GM23338 (cell line): ENCODE results near the gene EYA2.

Experiments used
- CREB1 ChIP-seq: fragments of 250-450 bp; sonication (Bioruptor Pico); IDR thresholded peaks from 2 replicates; pipeline ENCODE4 v1.5.0; 2020; ENCODE audit warnings: low read depth, mild to moderate bottlenecking, moderate library complexity
- EZH2 ChIP-seq: fragments of 200-600 bp; sonication (generic); IDR thresholded peaks from one replicate; pipeline ENCODE4 v1.8.0; 2017; ENCODE audit warnings: antibody characterized with exemption, mild to moderate bottlenecking, low read depth; ENCODE audit not compliant: unreplicated experiment
- EZH2phosphoT487 ChIP-seq: fragments of 200-600 bp; sonication (generic); IDR thresholded peaks from one replicate; pipeline ENCODE4 v1.8.1; 2018; ENCODE audit warnings: antibody characterized with exemption; ENCODE audit not compliant: unreplicated experiment
- JUNB ChIP-seq: IDR thresholded peaks from one replicate; pipeline ENCODE4 v1.6.1; 2016; ENCODE audit warnings: antibody characterized with exemption; ENCODE audit not compliant: unreplicated experiment
- NANOG ChIP-seq: IDR thresholded peaks from 2 replicates; pipeline ENCODE4 v1.6.1; 2016; ENCODE audit warnings: antibody characterized with exemption, borderline replicate concordance
- POLR2AphosphoS5 ChIP-seq: IDR thresholded peaks from 2 replicates; pipeline ENCODE4 v1.6.1; 2016; ENCODE audit warnings: antibody characterized with exemption, low read depth
- ZNF114 ChIP-seq: fragments of 250-450 bp; sonication (Bioruptor Pico); IDR thresholded peaks from 2 replicates; pipeline ENCODE4 v1.5.0; 2020; ENCODE audit warnings: mild to moderate bottlenecking, moderate library complexity
- ZNF331 ChIP-seq: fragments of 250-450 bp; sonication (Bioruptor Pico); IDR thresholded peaks from 2 replicates; pipeline ENCODE4 v1.5.0; 2020; ENCODE audit warnings: low read depth, mild to moderate bottlenecking, moderate library complexity
- ZNF462 ChIP-seq: fragments of 250-450 bp; sonication (Bioruptor Pico); IDR thresholded peaks from 2 replicates; pipeline ENCODE4 v1.5.0; 2020; ENCODE audit warnings: mild to moderate bottlenecking, moderate library complexity
- TF ChIP-seq, protein P1 (sequence below), 2 experiments: fragments of 200-600 bp in 1 of 2; sonication (generic) in 1 of 2; conservative IDR thresholded peaks; 2 replicates each; pipeline versions ENCODE4 v1.5.1 to v1.6.1; 2016 to 2017; ENCODE audit warnings: antibody characterized with exemption in 2 of 2, low read depth in 2 of 2, mild to moderate bottlenecking in 2 of 2, moderate library complexity in 1 of 2
- TF ChIP-seq, protein P2 (sequence below): IDR thresholded peaks from one replicate; pipeline ENCODE4 v1.6.1; 2018; ENCODE audit warnings: antibody characterized with exemption; ENCODE audit not compliant: unreplicated experiment
- TF ChIP-seq, protein P3 (sequence below): IDR thresholded peaks from 2 replicates; pipeline ENCODE4 v1.6.1; 2016; ENCODE audit warnings: antibody characterized with exemption

- TF ChIP-seq, protein P1, sequence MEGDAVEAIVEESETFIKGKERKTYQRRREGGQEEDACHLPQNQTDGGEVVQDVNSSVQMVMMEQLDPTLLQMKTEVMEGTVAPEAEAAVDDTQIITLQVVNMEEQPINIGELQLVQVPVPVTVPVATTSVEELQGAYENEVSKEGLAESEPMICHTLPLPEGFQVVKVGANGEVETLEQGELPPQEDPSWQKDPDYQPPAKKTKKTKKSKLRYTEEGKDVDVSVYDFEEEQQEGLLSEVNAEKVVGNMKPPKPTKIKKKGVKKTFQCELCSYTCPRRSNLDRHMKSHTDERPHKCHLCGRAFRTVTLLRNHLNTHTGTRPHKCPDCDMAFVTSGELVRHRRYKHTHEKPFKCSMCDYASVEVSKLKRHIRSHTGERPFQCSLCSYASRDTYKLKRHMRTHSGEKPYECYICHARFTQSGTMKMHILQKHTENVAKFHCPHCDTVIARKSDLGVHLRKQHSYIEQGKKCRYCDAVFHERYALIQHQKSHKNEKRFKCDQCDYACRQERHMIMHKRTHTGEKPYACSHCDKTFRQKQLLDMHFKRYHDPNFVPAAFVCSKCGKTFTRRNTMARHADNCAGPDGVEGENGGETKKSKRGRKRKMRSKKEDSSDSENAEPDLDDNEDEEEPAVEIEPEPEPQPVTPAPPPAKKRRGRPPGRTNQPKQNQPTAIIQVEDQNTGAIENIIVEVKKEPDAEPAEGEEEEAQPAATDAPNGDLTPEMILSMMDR (conservative IDR thresholded peaks at IDR 0.05; ENCODE audit: low read depth in 2 of 2): no peak
- no peak for TF ChIP-seq POLR2AphosphoS5
- TF ChIP-seq NANOG: no peak
- TF ChIP-seq ZNF331 (CRISPR knock-in tag): no peak
- no peak for TF ChIP-seq EZH2
- TF ChIP-seq, protein P2, sequence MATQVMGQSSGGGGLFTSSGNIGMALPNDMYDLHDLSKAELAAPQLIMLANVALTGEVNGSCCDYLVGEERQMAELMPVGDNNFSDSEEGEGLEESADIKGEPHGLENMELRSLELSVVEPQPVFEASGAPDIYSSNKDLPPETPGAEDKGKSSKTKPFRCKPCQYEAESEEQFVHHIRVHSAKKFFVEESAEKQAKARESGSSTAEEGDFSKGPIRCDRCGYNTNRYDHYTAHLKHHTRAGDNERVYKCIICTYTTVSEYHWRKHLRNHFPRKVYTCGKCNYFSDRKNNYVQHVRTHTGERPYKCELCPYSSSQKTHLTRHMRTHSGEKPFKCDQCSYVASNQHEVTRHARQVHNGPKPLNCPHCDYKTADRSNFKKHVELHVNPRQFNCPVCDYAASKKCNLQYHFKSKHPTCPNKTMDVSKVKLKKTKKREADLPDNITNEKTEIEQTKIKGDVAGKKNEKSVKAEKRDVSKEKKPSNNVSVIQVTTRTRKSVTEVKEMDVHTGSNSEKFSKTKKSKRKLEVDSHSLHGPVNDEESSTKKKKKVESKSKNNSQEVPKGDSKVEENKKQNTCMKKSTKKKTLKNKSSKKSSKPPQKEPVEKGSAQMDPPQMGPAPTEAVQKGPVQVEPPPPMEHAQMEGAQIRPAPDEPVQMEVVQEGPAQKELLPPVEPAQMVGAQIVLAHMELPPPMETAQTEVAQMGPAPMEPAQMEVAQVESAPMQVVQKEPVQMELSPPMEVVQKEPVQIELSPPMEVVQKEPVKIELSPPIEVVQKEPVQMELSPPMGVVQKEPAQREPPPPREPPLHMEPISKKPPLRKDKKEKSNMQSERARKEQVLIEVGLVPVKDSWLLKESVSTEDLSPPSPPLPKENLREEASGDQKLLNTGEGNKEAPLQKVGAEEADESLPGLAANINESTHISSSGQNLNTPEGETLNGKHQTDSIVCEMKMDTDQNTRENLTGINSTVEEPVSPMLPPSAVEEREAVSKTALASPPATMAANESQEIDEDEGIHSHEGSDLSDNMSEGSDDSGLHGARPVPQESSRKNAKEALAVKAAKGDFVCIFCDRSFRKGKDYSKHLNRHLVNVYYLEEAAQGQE: no peak
- TF ChIP-seq CREB1: no peak
- TF ChIP-seq, protein P3, sequence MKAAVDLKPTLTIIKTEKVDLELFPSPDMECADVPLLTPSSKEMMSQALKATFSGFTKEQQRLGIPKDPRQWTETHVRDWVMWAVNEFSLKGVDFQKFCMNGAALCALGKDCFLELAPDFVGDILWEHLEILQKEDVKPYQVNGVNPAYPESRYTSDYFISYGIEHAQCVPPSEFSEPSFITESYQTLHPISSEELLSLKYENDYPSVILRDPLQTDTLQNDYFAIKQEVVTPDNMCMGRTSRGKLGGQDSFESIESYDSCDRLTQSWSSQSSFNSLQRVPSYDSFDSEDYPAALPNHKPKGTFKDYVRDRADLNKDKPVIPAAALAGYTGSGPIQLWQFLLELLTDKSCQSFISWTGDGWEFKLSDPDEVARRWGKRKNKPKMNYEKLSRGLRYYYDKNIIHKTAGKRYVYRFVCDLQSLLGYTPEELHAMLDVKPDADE: no peak
- TF ChIP-seq EZH2phosphoT487: no peak
- TF ChIP-seq ZNF462 (CRISPR knock-in tag): no peak
- no peak for TF ChIP-seq JUNB
- no peak for TF ChIP-seq ZNF114 (CRISPR knock-in tag)
Observed at GRCh38 chr20:46849751-46850150, 44.9 kb upstream of the EYA2 start.
